Measurements from ENCODE around the gene ODAD4. TPM values are rescaled to one million over a fixed set of nuclear protein-coding genes. Genes with fewer than 3 reads are reported as not detected.

Gene ODAD4
- total and polyA plus RNA-seq, 8 donors, result 0.20 to 4.1 (median 0.72) TPM

DNA sequence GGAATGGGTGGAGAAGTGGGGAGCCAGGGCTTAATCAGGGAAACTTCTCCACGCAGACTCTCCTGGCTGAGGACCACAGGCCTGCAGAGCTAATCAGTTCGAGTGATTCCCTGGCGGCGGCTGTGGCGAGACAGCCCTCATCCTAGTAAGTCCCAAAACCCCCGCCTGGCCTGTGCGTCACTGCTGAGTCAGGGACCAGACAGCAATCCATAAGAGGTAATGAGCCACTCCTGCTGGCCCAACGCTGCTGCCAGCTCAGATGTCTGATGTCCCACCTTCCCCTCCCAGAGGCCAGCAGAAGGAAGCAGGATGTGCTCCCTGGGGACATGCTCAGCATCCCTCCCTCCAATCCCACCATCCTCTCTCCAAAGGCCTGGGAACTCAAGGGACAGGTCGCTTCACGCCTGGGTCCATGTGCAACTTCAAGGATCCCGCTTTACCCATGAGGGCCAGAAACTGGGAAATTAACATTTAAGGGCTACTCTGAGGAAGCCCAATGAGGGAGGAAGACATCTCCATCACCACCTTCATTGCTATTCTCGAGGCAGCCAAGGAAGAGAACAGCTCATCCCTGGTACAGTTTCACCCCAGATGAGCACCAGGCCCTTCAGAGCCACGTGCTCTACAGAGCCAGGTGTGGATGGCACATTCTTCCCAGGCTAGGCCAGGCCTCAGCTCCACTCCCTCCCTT is 19.6 kb upstream of the ODAD4 start:
- peak; percentile 4 to 56 (median 41) for ATAC-seq
- no peak for DNase-seq
- no peaks in the 10 kb centered on the region for H3K9me3 ChIP-seq
- no peak overlapping the region for H3K27ac ChIP-seq
- no peak for FAIRE-seq
- H3K4me3 ChIP-seq, result no peak overlapping the region
- no peaks in the 10 kb centered on the region for H3K27me3 ChIP-seq
- TF ChIP-seq, protein P1, sequence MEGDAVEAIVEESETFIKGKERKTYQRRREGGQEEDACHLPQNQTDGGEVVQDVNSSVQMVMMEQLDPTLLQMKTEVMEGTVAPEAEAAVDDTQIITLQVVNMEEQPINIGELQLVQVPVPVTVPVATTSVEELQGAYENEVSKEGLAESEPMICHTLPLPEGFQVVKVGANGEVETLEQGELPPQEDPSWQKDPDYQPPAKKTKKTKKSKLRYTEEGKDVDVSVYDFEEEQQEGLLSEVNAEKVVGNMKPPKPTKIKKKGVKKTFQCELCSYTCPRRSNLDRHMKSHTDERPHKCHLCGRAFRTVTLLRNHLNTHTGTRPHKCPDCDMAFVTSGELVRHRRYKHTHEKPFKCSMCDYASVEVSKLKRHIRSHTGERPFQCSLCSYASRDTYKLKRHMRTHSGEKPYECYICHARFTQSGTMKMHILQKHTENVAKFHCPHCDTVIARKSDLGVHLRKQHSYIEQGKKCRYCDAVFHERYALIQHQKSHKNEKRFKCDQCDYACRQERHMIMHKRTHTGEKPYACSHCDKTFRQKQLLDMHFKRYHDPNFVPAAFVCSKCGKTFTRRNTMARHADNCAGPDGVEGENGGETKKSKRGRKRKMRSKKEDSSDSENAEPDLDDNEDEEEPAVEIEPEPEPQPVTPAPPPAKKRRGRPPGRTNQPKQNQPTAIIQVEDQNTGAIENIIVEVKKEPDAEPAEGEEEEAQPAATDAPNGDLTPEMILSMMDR (IDR thresholded peaks at IDR 0.05), result no peak
- intact Hi-C loops (cut with DNase I), result no loop called here
- H3K4me1 ChIP-seq, result peaks cover 0 to 28% (median 14%) of the 10 kb centered on the region in 3 donors
- WGBS, 2 donors, result 85 to 87% methylated on average over 13 of the region's 13 CpGs
- peaks cover 5 to 41% (median 7%) of the 10 kb centered on the region in 3 donors for H3K36me3 ChIP-seq

GRCh38 chr17:41912925-41913324 is 17.5 kb upstream of the ODAD4 start:
- Histone ChIP-seq H3K36me3 (peaks cover 5 to 40% (median 7%) of the 10 kb centered on the region in 3 donors), H3K4me1 (peaks cover 0 to 28% (median 16%) of the 10 kb centered on the region in 3 donors), H3K9me3 (no peaks in the 10 kb centered on the region), H3K27ac (no peak overlapping the region), H3K27me3 (no peaks in the 10 kb centered on the region), H3K4me3 (no peak overlapping the region)
- whole genome bisulfite sequencing, 2 donors, result 70 to 81% methylated on average over 1 of the region's 1 CpG
- TF ChIP-seq, protein P1 (IDR thresholded peaks at IDR 0.05), result no peak
- intact Hi-C loops (cut with DNase I), result no loop called here
- ATAC-seq (no peak), DNase-seq (no peak), FAIRE-seq (no peak)

GRCh38 chr17:41913798-41914197 is 16.6 kb upstream of the ODAD4 start:
- FAIRE-seq (no peak), ATAC-seq (no peak), DNase-seq (no peak)
- Histone ChIP-seq H3K27me3 (no peaks in the 10 kb centered on the region), H3K27ac (no peak overlapping the region), H3K36me3 (peaks cover 5 to 39% (median 7%) of the 10 kb centered on the region in 3 donors), H3K4me1 (peaks cover 0 to 19% (median 7%) of the 10 kb centered on the region in 3 donors), H3K4me3 (no peak overlapping the region), H3K9me3 (no peaks in the 10 kb centered on the region)
- intact Hi-C loops (cut with DNase I), result no loop called here
- WGBS, 2 donors, result 81 to 85% methylated on average over 4 of the region's 4 CpGs
- TF ChIP-seq, protein P1 (IDR thresholded peaks at IDR 0.05), result no peak

DNA sequence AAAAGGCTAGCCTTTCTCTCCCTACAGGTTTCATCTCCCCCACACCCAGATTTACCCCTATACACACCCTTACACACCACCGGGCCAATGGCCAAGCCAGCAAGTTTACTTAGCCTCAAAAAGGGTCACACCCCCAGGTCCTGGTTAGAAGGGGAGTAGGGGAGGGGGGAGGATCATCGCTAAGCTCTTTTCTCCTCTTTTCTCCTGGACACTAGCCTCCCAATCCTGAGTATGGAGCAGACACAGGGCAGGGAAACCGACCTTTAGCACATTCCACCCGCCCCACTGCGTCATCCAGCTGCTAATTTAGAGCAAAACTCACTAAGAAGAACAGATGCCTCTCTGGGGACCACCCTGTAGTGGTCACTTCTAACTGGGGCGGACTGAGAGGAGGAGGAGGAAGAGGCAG is 16.1 kb upstream of the ODAD4 start:
- peaks cover 0 to 16% (median 6%) of the 10 kb centered on the region in 3 donors for H3K4me1 ChIP-seq
- intact Hi-C loops (cut with DNase I), result no loop called here
- no peaks in the 10 kb centered on the region for H3K9me3 ChIP-seq
- FAIRE-seq (no peak), ATAC-seq (no peak), DNase-seq (no peak)
- H3K27ac ChIP-seq, result no peak overlapping the region
- H3K36me3 ChIP-seq, result peaks cover 5 to 33% (median 7%) of the 10 kb centered on the region in 3 donors
- H3K27me3 ChIP-seq, result no peaks in the 10 kb centered on the region
- TF ChIP-seq, protein P1 (IDR thresholded peaks at IDR 0.05), result no peak
- 55 to 62% methylated on average over 6 of the region's 6 CpGs for WGBS, 2 donors
- H3K4me3 ChIP-seq, result no peak overlapping the region

- FAIRE-seq (no peak), ATAC-seq (no peak), DNase-seq (no peak)
- Histone ChIP-seq H3K27me3 (no peaks in the 10 kb centered on the region), H3K4me1 (peaks cover 0 to 22% (median 6%) of the 10 kb centered on the region in 3 donors), H3K36me3 (peaks cover 2 to 26% (median 3%) of the 10 kb centered on the region in 3 donors), H3K9me3 (no peaks in the 10 kb centered on the region), H3K4me3 (no peak overlapping the region), H3K27ac (no peak overlapping the region)
- 47 to 67% methylated on average over 5 of the region's 5 CpGs for WGBS, 2 donors
- TF ChIP-seq, protein P1 (IDR thresholded peaks at IDR 0.05), result no peak
- intact Hi-C loops (cut with DNase I), result no loop called here
Measured at GRCh38 chr17:41915020-41915419, 15.4 kb upstream of the ODAD4 start.
